GM21381 (cell line): Measurements from ENCODE around the gene ZNF688.

ENCODE experiments used
- ATAC-seq: cut with Tn5 transposase; IDR thresholded peaks from one replicate; pipeline ENCODE4 v1.9.1; 2021; ENCODE audit warnings: mild to moderate bottlenecking, moderate library complexity; ENCODE audit not compliant: unreplicated experiment

ZNF688 gene

GRCh38 chr16:30521873-30522641 lies 49.5 kb downstream of the ZNF688 start:
- no peak for ATAC-seq

- ATAC-seq, result no peak
Observed at GRCh38 chr16:30521476-30521872, 50.0 kb downstream of the ZNF688 start.
